HepG2 (cell line): Measurements from ENCODE around the gene SIGLEC6. TPM values are rescaled to one million over a fixed set of nuclear protein-coding genes. Genes with fewer than 3 reads are reported as not detected.

Experiments used
- ATAD3A ChIP-seq: sonication (generic); formaldehyde crosslinking; IDR thresholded peaks from 2 replicates; pipeline ENCODE4 v1.4.0; 2020; ENCODE audit warnings: missing genetic modification reagents
- CHD4 ChIP-seq: fragments of 200-600 bp; sonication (generic); IDR thresholded peaks from 2 replicates; pipeline ENCODE4 v1.7.0; 2017; ENCODE audit warnings: mild to moderate bottlenecking, low read length, borderline replicate concordance
- E2F5 ChIP-seq: sonication (generic); formaldehyde crosslinking; conservative IDR thresholded peaks from 2 replicates; pipeline ENCODE4 v1.4.0; 2020; ENCODE audit warnings: missing genetic modification reagents
- EZH2 ChIP-seq: conservative IDR thresholded peaks from 2 replicates; pipeline ENCODE4 v1.6.1; 2012; ENCODE audit warnings: mild to moderate bottlenecking, low read depth, low read length, moderate library complexity
- GABPB1 ChIP-seq: IDR thresholded peaks from 2 replicates; pipeline ENCODE4 v1.6.1; 2016; ENCODE audit warnings: mild to moderate bottlenecking, missing genetic modification reagents, moderate library complexity, missing compliant biosample characterization
- HDAC2 ChIP-seq: sonication (generic); formaldehyde crosslinking; IDR thresholded peaks from 2 replicates; pipeline ENCODE4 v1.4.0; 2020; ENCODE audit warnings: missing genetic modification reagents
- SIN3A ChIP-seq: IDR thresholded peaks from 2 replicates; pipeline ENCODE4 v1.6.1; 2011; ENCODE audit warnings: low read depth, mild to moderate bottlenecking, control low read depth, low read length, borderline replicate concordance
- SMAD1 ChIP-seq: sonication (generic); formaldehyde crosslinking; IDR thresholded peaks from 2 replicates; pipeline ENCODE4 v1.4.0; 2020; ENCODE audit warnings: missing genetic modification reagents, low read depth, mild to moderate bottlenecking, borderline replicate concordance
- STAT5B ChIP-seq: sonication (generic); formaldehyde crosslinking; IDR thresholded peaks from 2 replicates; pipeline ENCODE4 v1.4.0; 2020; ENCODE audit warnings: missing genetic modification reagents
- SYNCRIP ChIP-seq: fragments of 200-400 bp; formaldehyde crosslinking; IDR thresholded peaks from 2 replicates; pipeline ENCODE4 v1.6.1; 2018; ENCODE audit warnings: mild to moderate bottlenecking, low read depth, low read length; ENCODE audit not compliant: insufficient read depth
- TGIF2 ChIP-seq: IDR thresholded peaks from 2 replicates; pipeline ENCODE4 v1.6.1; 2016; ENCODE audit warnings: control low read depth, missing compliant biosample characterization
- ZMAT3 ChIP-seq: sonication (generic); formaldehyde crosslinking; conservative IDR thresholded peaks from 2 replicates; pipeline ENCODE4 v1.7.0; 2021; ENCODE audit warnings: missing genetic modification reagents
- ZNF275 ChIP-seq: sonication (generic); formaldehyde crosslinking; IDR thresholded peaks from 2 replicates; pipeline ENCODE4 v1.8.0; 2022; ENCODE audit warnings: missing genetic modification reagents, mild to moderate bottlenecking, inconsistent platforms, borderline replicate concordance
- ZNF337 ChIP-seq: sonication (generic); formaldehyde crosslinking; IDR thresholded peaks from 2 replicates; pipeline ENCODE4 v1.5.1; 2020; ENCODE audit warnings: missing genetic modification reagents, low read depth, mild to moderate bottlenecking, borderline replicate concordance
- ZNF33A ChIP-seq: sonication (generic); formaldehyde crosslinking; IDR thresholded peaks from 2 replicates; pipeline ENCODE4 v1.5.1; 2020; ENCODE audit warnings: missing genetic modification reagents, mild to moderate bottlenecking, moderate library complexity, borderline replicate concordance
- ZNF530 ChIP-seq: sonication (generic); formaldehyde crosslinking; IDR thresholded peaks from 2 replicates; pipeline ENCODE4 v1.5.0; 2020; ENCODE audit warnings: low read depth, mild to moderate bottlenecking, missing genetic modification reagents
- ZNF567 ChIP-seq: sonication (generic); formaldehyde crosslinking; IDR thresholded peaks from 2 replicates; pipeline ENCODE4 v1.8.1; 2023; ENCODE audit warnings: mild to moderate bottlenecking, missing genetic modification reagents, borderline replicate concordance
- ZNF609 ChIP-seq: sonication (generic); formaldehyde crosslinking; IDR thresholded peaks from 2 replicates; pipeline ENCODE4 v1.4.0; 2020; ENCODE audit warnings: mild to moderate bottlenecking, missing genetic modification reagents, borderline replicate concordance
- ZNF780A ChIP-seq: sonication (generic); formaldehyde crosslinking; IDR thresholded peaks from 2 replicates; pipeline ENCODE4 v1.8.0; 2022; ENCODE audit warnings: mild to moderate bottlenecking, missing genetic modification reagents, moderate library complexity
- polyA plus RNA-seq, 8 experiments: library from polyadenylated mRNA; depleted of rRNA in 3 of 8; stranded (reverse) in 7 of 8; unstranded in 1 of 8; fragments of >200 nt; fragmentation: Illumina TruSeq in 4 of 8; extraction: Trizol in 4 of 8; gene quantifications; 2 replicates each; pipeline versions ENCODE4 v1.2.1 to v1.2.3, GENCODE V29; 2011 to 2016; ENCODE audit warnings: low read depth in 4 of 8, missing spikeins in 1 of 8, mixed read lengths in 1 of 8; ENCODE audit not compliant: insufficient read depth in 1 of 8
- total RNA-seq, 5 experiments: library from RNA; depleted of rRNA; stranded (reverse); fragments of >200 nt; fragmentation: Illumina TruSeq; extraction: Trizol; gene quantifications; 2 replicates each; pipeline ENCODE4 v1.2.3, GENCODE V29; 2016; ENCODE audit warnings: low read depth in 1 of 5
- TF ChIP-seq, protein P1 (sequence below): sonication (generic); formaldehyde crosslinking; IDR thresholded peaks from 2 replicates; pipeline ENCODE4 v1.4.0; 2020; ENCODE audit warnings: mild to moderate bottlenecking, missing genetic modification reagents
- TF ChIP-seq, protein P2 (sequence below): sonication (generic); formaldehyde crosslinking; IDR thresholded peaks from 2 replicates; pipeline ENCODE4 v1.4.0; 2020; ENCODE audit warnings: mild to moderate bottlenecking, missing genetic modification reagents

The SIGLEC6 gene
- total and polyA plus RNA-seq, 2 of the 13 experiments (the other 11 are each of a cell fraction or from before 2014, with no cell fraction given), result not detected

- TF ChIP-seq ZNF337 (CRISPR knock-in tag) (no peak), ZNF567 (CRISPR knock-in tag) (no peak), ZNF780A (peak; percentile 76; the same call in 1 of the 2 replicates), ATAD3A (no peak), ZNF530 (0 out of 2 replicates have a peak, but pooled peaks have one; percentile 71), SIN3A (no peak), ZNF609 (CRISPR knock-in tag) (no peak), ZMAT3 (CRISPR knock-in tag) (peak; percentile 85; the same call in 1 of the 2 replicates), SYNCRIP (no peak), ZNF275 (no peak), E2F5 (CRISPR knock-in tag) (peak; percentile 69; the same call in 1 of the 2 replicates), CHD4 (no peak), GABPB1 (CRISPR knock-in tag) (no peak; the same call in 1 of the 2 replicates), HDAC2 (peak; percentile 75; the same call in 1 of the 2 replicates), ZNF33A (CRISPR knock-in tag) (no peak), SMAD1 (CRISPR knock-in tag) (no peak), TGIF2 (CRISPR knock-in tag) (peak; percentile 80; the same call in 1 of the 2 replicates), STAT5B (CRISPR knock-in tag) (0 out of 2 replicates have a peak, but pooled peaks have one; percentile 85), EZH2 (no peak)
- TF ChIP-seq, protein P1, sequence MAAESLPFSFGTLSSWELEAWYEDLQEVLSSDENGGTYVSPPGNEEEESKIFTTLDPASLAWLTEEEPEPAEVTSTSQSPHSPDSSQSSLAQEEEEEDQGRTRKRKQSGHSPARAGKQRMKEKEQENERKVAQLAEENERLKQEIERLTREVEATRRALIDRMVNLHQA, result no peak
- TF ChIP-seq, protein P2, sequence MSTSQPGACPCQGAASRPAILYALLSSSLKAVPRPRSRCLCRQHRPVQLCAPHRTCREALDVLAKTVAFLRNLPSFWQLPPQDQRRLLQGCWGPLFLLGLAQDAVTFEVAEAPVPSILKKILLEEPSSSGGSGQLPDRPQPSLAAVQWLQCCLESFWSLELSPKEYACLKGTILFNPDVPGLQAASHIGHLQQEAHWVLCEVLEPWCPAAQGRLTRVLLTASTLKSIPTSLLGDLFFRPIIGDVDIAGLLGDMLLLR (CRISPR knock-in tag), result 0 out of 2 replicates have a peak, but pooled peaks have one; percentile 28
Measured at GRCh38 chr19:51552996-51553725, 21.7 kb upstream of the SIGLEC6 start (continued).
